Subcutaneous abdominal adipose tissue (tissue), 5 donors: ENCODE results near the gene RITA1.

Experiments
- H3K27ac ChIP-seq: one replicate; pipeline ENCODE4 v1.7.0; 2013; ENCODE audit warnings: low read depth, mild to moderate bottlenecking, inconsistent platforms, low read length, moderate library complexity
- H3K27me3 ChIP-seq, 5 donors: one replicate each; pipeline ENCODE4 v1.7.0; 2013; ENCODE audit warnings: low read length in 5 of 5, inconsistent platforms in 1 of 5; ENCODE audit not compliant: control insufficient read depth in 5 of 5, insufficient read depth in 4 of 5
- H3K36me3 ChIP-seq, 5 donors: one replicate each; pipeline ENCODE4 v1.7.0; 2013; ENCODE audit warnings: low read length in 5 of 5; ENCODE audit not compliant: control insufficient read depth in 5 of 5, insufficient read depth in 5 of 5
- H3K4me1 ChIP-seq, 5 donors: one replicate each; pipeline ENCODE4 v1.7.0; 2013; ENCODE audit warnings: low read length in 5 of 5, mild to moderate bottlenecking in 3 of 5, moderate library complexity in 1 of 5; ENCODE audit not compliant: control insufficient read depth in 5 of 5, insufficient read depth in 5 of 5
- H3K4me3 ChIP-seq, 5 donors: one replicate each; pipeline ENCODE4 v1.7.0; 2013; ENCODE audit warnings: low read length in 5 of 5, low read depth in 1 of 5
- H3K9ac ChIP-seq, 5 donors: one replicate each; pipeline ENCODE4 v1.7.0; 2013; ENCODE audit warnings: low read length in 5 of 5, mild to moderate bottlenecking in 4 of 5, moderate library complexity in 3 of 5
- H3K9me3 ChIP-seq, 5 donors: one replicate each; pipeline ENCODE4 v1.7.0; 2013; ENCODE audit warnings: low read length in 5 of 5; ENCODE audit not compliant: control insufficient read depth in 5 of 5
- donor health status: healthy.
- donor health status: healthy.
- donor health status: healthy.
- donor health status: healthy.
- donor health status: healthy.

RITA1 gene

DNA sequence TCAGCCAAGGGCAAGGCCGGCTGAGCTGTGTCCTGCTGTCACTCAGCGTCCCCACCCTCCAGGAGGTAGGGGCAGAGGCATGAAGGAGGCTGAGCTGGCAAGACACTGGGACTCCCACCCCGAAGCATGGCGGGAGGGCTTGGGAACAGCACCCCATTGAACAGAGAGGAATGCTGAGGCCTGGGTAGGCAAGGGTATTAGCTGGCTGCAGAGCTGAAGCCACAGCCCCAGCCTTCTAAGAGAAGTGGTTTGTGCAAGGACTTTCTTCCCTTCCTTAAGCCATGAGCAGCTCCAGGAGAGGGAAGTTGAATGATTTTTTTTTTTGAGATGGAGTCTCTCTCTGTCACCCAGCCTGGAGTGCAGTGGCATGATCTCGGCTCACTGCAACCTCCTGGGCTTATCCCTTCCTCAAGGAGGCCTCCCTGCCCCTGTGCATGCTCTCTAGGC is 42.6 kb upstream of the RITA1 start:
- Histone ChIP-seq H3K4me1 (peaks cover 0 to 22% (median 18%) of the 10 kb centered on the region in 5 donors), H3K36me3 (no peaks in the 10 kb centered on the region), H3K9ac (no peak overlapping the region), H3K27me3 (no peaks in the 10 kb centered on the region), H3K9me3 (peaks cover 0 to 4% (median 0%) of the 10 kb centered on the region in 5 donors), H3K4me3 (no peak overlapping the region), H3K27ac (no peak overlapping the region)

DNA sequence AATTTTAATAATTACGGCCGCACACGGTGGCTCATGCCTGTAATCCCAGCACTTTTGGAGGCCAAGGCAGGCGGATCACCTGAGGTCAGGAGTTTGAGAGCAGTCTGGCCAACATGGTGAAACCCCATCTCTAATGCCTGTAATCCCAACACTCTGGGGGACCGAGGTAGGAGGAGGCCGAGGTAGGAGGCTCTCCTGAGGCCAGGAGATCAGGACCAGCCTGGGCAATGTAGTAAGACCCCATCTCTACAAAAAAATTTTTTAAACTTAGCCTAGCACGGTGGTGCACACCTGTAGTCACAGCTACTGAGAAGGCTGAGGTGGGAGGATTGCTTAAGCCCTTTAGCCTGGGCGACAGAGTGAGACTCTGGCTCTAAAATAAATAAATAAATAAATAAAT is 41.6 kb upstream of the RITA1 start:
- H3K4me1 ChIP-seq, result peaks cover 0 to 22% (median 18%) of the 10 kb centered on the region in 5 donors
- H3K9ac ChIP-seq, result no peak overlapping the region
- no peak overlapping the region for H3K27ac ChIP-seq
- no peak overlapping the region for H3K4me3 ChIP-seq
- no peaks in the 10 kb centered on the region for H3K27me3 ChIP-seq
- no peaks in the 10 kb centered on the region for H3K36me3 ChIP-seq
- peaks cover 0 to 4% (median 0%) of the 10 kb centered on the region in 5 donors for H3K9me3 ChIP-seq

DNA sequence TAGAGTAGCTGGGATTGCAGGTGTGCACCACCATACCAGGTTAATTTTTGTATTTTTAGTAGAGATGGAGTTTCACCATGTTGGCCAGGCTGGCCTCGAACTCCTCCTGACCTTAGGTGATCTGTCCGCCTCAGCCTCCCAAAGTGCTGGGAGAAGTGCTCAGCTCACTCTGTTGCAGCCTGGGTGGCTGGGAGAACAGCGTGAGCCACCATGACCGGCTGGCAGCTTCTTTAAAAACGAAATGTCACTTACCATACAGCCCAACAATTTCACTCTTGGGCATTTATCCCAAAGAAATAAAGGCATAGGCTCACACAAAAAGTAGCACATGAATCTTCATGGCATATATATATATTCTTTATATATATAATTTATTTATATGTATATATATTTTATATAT is 40.7 kb upstream of the RITA1 start:
- no peak overlapping the region for H3K9ac ChIP-seq
- H3K4me1 ChIP-seq, result peaks cover 0 to 29% (median 18%) of the 10 kb centered on the region in 5 donors
- H3K27ac ChIP-seq, result no peak overlapping the region
- H3K27me3 ChIP-seq, result peaks cover 0 to 2% (median 0%) of the 10 kb centered on the region in 5 donors
- H3K4me3 ChIP-seq, result no peak overlapping the region
- H3K9me3 ChIP-seq, result peaks cover 0 to 4% (median 0%) of the 10 kb centered on the region in 5 donors
- H3K36me3 ChIP-seq, result no peaks in the 10 kb centered on the region

DNA sequence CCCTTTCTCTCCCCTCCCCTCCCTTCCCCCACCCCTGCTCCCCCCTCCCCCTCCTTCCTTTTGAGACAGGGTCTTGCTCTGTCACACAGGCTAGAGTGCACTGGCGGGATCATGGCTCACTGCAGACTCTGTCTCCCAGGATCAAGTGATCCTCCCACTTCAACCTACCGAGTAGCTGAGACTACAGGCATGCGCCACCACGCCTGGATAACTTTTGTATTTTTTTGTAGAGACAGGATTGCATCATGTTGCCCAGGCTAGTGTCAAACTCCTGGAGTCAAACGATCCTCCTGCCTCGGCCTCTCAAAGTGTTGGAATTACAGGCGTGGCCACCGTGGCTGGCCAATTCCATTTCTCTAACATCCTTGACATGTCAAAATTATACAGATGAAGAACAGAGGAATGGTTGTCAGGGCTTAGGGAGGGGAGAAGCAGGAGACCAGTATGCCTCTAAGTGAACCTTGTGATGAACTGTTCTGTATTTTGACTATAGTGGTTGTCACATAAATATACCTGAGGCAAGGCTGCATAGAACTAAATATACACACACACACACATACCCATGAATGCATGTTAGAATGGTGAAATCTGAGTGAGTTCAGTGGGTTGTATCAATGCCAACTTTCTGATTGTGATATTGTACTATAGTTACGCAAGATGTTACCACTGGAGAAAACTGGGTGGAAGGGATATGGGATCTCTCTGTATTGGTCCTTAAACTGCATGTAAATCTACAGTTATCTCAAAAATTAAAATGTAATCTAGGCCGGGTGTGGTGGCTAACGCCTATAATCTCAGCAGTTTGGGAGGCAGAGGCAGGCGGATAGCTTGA is 39.6 kb upstream of the RITA1 start:
- Histone ChIP-seq H3K27me3 (peaks cover 0 to 7% (median 0%) of the 10 kb centered on the region in 5 donors), H3K4me1 (peaks cover 0 to 32% (median 18%) of the 10 kb centered on the region in 5 donors), H3K9ac (peak overlapping the region in 1 of 5 donors; percentile 1), H3K4me3 (no peak overlapping the region), H3K36me3 (no peaks in the 10 kb centered on the region), H3K9me3 (peaks cover 0 to 4% (median 0%) of the 10 kb centered on the region in 5 donors), H3K27ac (no peak overlapping the region)

DNA sequence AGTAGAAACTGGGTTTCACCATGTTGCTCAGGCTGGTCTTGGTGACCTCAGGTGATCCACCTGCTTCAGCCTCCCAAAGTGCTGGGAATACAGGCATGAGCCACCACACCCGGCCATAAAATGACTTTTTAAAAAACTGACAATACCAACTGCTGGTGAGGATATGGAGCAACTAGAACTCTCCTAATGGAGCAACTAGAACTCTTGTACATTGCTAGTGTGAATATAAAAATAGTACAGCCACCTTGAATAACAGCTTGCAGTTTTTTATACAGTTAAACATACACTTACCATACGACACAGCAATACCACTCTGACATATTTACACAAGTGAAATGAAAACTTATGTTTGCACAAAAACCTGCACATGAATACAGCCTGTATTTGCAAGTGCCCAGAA is 38.5 kb upstream of the RITA1 start:
- Histone ChIP-seq H3K27ac (no peak overlapping the region), H3K9me3 (peaks cover 0 to 4% (median 0%) of the 10 kb centered on the region in 5 donors), H3K36me3 (no peaks in the 10 kb centered on the region), H3K4me1 (peaks cover 0 to 30% (median 18%) of the 10 kb centered on the region in 5 donors), H3K27me3 (peaks cover 0 to 11% (median 5%) of the 10 kb centered on the region in 5 donors), H3K4me3 (no peak overlapping the region), H3K9ac (no peak overlapping the region)

- Histone ChIP-seq H3K27me3 (peaks cover 0 to 23% (median 15%) of the 10 kb centered on the region in 5 donors), H3K9me3 (peaks cover 0 to 4% (median 0%) of the 10 kb centered on the region in 5 donors), H3K4me3 (peak within 1 kb of the TSS in 1 of 5 donors; percentile 6), H3K9ac (no peak within 1 kb of the TSS), H3K4me1 (peaks cover 0 to 40% (median 24%) of the 10 kb centered on the region in 5 donors), H3K27ac (no peak within 1 kb of the TSS), H3K36me3 (no peaks in the 10 kb centered on the region)
These were observed 36.0 kb upstream of the RITA1 start, which contains the start of gene CFAP73 for GRCh38 chr12:113149361-113150150. Gene CFAP73 (plus strand): TSS chr12:113149724. CDS start chr12:113149858, 134 bp downstream.

- Histone ChIP-seq H3K27ac (no peak overlapping the region), H3K4me1 (peaks cover 0 to 35% (median 24%) of the 10 kb centered on the region in 5 donors), H3K4me3 (no peak overlapping the region), H3K36me3 (no peaks in the 10 kb centered on the region), H3K27me3 (peaks cover 7 to 32% (median 27%) of the 10 kb centered on the region in 5 donors), H3K9ac (no peak overlapping the region), H3K9me3 (peaks cover 0 to 4% (median 0%) of the 10 kb centered on the region in 5 donors)
These were observed 33.9 kb upstream of the RITA1 start for GRCh38 chr12:113151655-113152054.

DNA sequence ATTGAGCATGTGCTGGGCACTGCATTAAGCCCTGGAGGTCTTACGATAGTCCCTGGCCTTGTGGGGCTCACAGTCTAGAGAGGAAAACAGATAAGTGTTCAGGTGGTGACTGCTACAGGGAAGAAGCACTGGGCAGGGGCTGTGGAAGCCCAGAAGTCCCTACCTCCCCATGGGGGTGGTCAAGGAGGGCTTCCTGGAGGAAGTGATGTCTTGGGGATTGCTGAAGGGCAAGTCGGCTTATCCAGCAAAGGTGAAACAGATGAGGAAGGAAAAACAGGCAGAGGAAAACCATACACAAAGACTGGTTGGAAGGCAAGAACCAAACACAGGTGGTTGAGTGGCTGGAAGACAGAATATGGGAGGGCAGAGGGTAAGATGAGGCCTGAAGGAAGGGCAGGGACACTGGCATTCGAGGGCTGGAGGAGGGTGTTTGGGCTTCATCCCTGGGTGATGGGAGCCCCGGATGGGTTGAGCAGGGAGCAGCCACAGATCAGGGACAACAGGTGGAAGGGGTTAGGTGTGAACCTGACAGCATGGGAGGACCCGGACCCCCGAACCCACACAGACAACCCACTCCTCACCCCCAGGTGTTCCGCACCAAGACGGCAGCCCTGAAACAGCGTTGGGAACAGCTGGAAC is 33.2 kb upstream of the RITA1 start:
- Histone ChIP-seq H3K4me3 (peak overlapping the region in 3 of 5 donors; percentile 39 to 63 (median 51)), H3K9ac (no peak overlapping the region), H3K27me3 (peaks cover 7 to 32% (median 27%) of the 10 kb centered on the region in 5 donors), H3K27ac (no peak overlapping the region), H3K4me1 (peaks cover 0 to 35% (median 24%) of the 10 kb centered on the region in 5 donors), H3K36me3 (peaks cover 0 to 2% (median 0%) of the 10 kb centered on the region in 5 donors), H3K9me3 (no peaks in the 10 kb centered on the region)
